H1 (cell line): ENCODE results near the gene KRT78. TPM values are rescaled to one million over a fixed set of nuclear protein-coding genes. Genes with fewer than 3 reads are reported as not detected.

ENCODE experiments used
- CTCF ChIA-PET: fragments of 300-600 bp; sonication (Branson Sonifier 250); formaldehyde crosslinking; loops from one replicate; lab custom pipeline; 2021; ENCODE audit not compliant: partially characterized antibody; lab: Charles Lee
- POLR2A ChIA-PET: fragments of 300-600 bp; sonication (Branson Sonifier 250); formaldehyde crosslinking; loops from one replicate; lab custom pipeline; 2021; ENCODE audit warnings: inconsistent platforms; ENCODE audit not compliant: partially characterized antibody; lab: Charles Lee
- DNase-seq, 2 experiments: peaks; one replicate each; pipeline versions ENCODE4 v3.0.0 to v3.0.0-alpha.2; 2010 to 2022; ENCODE audit warnings: low spot score in 2 of 2, low read depth in 1 of 2, mixed read lengths in 1 of 2
- FAIRE-seq: peaks from 2 replicates; lab custom pipeline; 2011; peaks lifted over from hg19 to GRCh38; lab: Jason Lieb, UNC
- H2AFZ ChIP-seq: 2 replicates; pipeline ENCODE4 v1.8.1; 2012; ENCODE audit warnings: low read length, inconsistent platforms
- H2AK5ac ChIP-seq: 2 replicates; pipeline ENCODE4 v1.6.1; 2013; ENCODE audit warnings: low read depth, low read length
- H2BK120ac ChIP-seq: replicated peaks from 2 replicates; pipeline ENCODE3; 2013; ENCODE audit warnings: low read depth, low read length, inconsistent platforms
- H2BK12ac ChIP-seq: 2 replicates; pipeline ENCODE4 v1.6.1; 2013; ENCODE audit warnings: low read depth, low read length
- H2BK15ac ChIP-seq: 2 replicates; pipeline ENCODE4 v1.6.1; 2013; ENCODE audit warnings: low read length
- H2BK20ac ChIP-seq: 2 replicates; pipeline ENCODE4 v1.6.1; 2013; ENCODE audit warnings: low read length
- H2BK5ac ChIP-seq: 2 replicates; pipeline ENCODE4 v1.6.1; 2013; ENCODE audit warnings: low read depth, low read length
- H3K14ac ChIP-seq: 2 replicates; pipeline ENCODE4 v1.6.1; 2013; ENCODE audit warnings: inconsistent platforms; ENCODE audit not compliant: insufficient read length
- H3K18ac ChIP-seq: 2 replicates; pipeline ENCODE4 v1.6.1; 2013; ENCODE audit warnings: low read length; ENCODE audit errors: extremely low read depth
- H3K23ac ChIP-seq: 2 replicates; pipeline ENCODE4 v1.6.1; 2013; ENCODE audit warnings: inconsistent platforms; ENCODE audit not compliant: insufficient read length
- H3K23me2 ChIP-seq: 2 replicates; pipeline ENCODE4 v1.6.1; 2013; ENCODE audit warnings: low read depth, low read length
- H3K27ac ChIP-seq: 2 replicates; pipeline ENCODE4 v1.6.1; 2011; ENCODE audit warnings: low read depth, low read length, inconsistent platforms
- H3K27me3 ChIP-seq, 4 experiments: replicated peaks in 1 of 4; 1 replicate in 1 of 4; 2 replicates in 3 of 4; pipeline versions ENCODE4 v1.6.1 to v1.8.1; 2011 to 2013; ENCODE audit warnings: low read length in 3 of 4, mild to moderate bottlenecking in 3 of 4, inconsistent platforms in 2 of 4, mixed read lengths in 2 of 4, moderate library complexity in 1 of 4; ENCODE audit not compliant: control insufficient read depth in 3 of 4, insufficient read depth in 3 of 4; ENCODE audit errors: extremely low read depth in 1 of 4
- H3K36me3 ChIP-seq, 4 experiments: 2 replicates each; pipeline versions ENCODE4 v1.6.1 to v1.8.1; 2011 to 2013; ENCODE audit warnings: mild to moderate bottlenecking in 4 of 4, low read length in 3 of 4, moderate library complexity in 2 of 4, control low read depth in 1 of 4, inconsistent platforms in 1 of 4; ENCODE audit not compliant: insufficient read depth in 4 of 4, control insufficient read depth in 2 of 4
- H3K4ac ChIP-seq: replicated peaks from 2 replicates; pipeline ENCODE3; 2013; ENCODE audit warnings: low read length, low read depth, mixed read lengths, inconsistent platforms; ENCODE audit not compliant: insufficient read length
- H3K4me1 ChIP-seq, 4 experiments: replicated peaks in 1 of 4; 1 replicate in 1 of 4; 2 replicates in 3 of 4; pipeline versions ENCODE4 v1.6.1 to v1.8.1; 2011 to 2013; ENCODE audit warnings: low read length in 3 of 4, inconsistent platforms in 2 of 4, mixed read lengths in 1 of 4; ENCODE audit not compliant: insufficient read depth in 4 of 4, control insufficient read depth in 3 of 4
- H3K4me2 ChIP-seq, 2 experiments: 2 replicates each; pipeline versions ENCODE4 v1.6.1 to v1.8.1; 2011 to 2013; ENCODE audit warnings: low read depth in 2 of 2, low read length in 2 of 2, control low read depth in 1 of 2, inconsistent platforms in 1 of 2, mild to moderate bottlenecking in 1 of 2; ENCODE audit not compliant: insufficient read depth in 1 of 2
- H3K4me3 ChIP-seq, 4 experiments: fragments of 200-600, 300-600 bp in 1 of 4; sonication (generic), shearing (Covaris generic), sonication (Bioruptor Twin) in 1 of 4; 2 replicates each; pipeline versions ENCODE4 v1.5.1 to v1.8.1; 2011 to 2016; ENCODE audit warnings: low read length in 4 of 4, low read depth in 3 of 4, control low read depth in 2 of 4, inconsistent platforms in 2 of 4, mild to moderate bottlenecking in 2 of 4, mixed read lengths in 1 of 4, moderate library complexity in 1 of 4; ENCODE audit not compliant: insufficient read depth in 2 of 4; ENCODE audit errors: extremely low read depth in 1 of 4
- H3K56ac ChIP-seq: replicated peaks from 2 replicates; pipeline ENCODE3; 2013; ENCODE audit warnings: low read depth, mild to moderate bottlenecking, mixed read lengths, low read length, inconsistent platforms; ENCODE audit not compliant: insufficient read length
- H3K79me1 ChIP-seq: 2 replicates; pipeline ENCODE4 v1.6.1; 2013; ENCODE audit warnings: low read depth, low read length, control low read depth
- H3K79me2 ChIP-seq, 2 experiments: 2 replicates each; pipeline versions ENCODE4 v1.6.1 to v1.8.1; 2012 to 2013; ENCODE audit warnings: low read length in 2 of 2, mild to moderate bottlenecking in 2 of 2, inconsistent platforms in 1 of 2; ENCODE audit not compliant: insufficient read depth in 2 of 2, control insufficient read depth in 1 of 2
- H3K9ac ChIP-seq, 4 experiments: replicated peaks in 1 of 4; 1 replicate in 1 of 4; 2 replicates in 3 of 4; pipeline versions ENCODE4 v1.6.1 to v1.8.1; 2011 to 2013; ENCODE audit warnings: low read depth in 3 of 4, low read length in 3 of 4, control low read depth in 2 of 4, mild to moderate bottlenecking in 2 of 4, moderate library complexity in 2 of 4, inconsistent platforms in 1 of 4; ENCODE audit errors: extremely low read depth in 1 of 4
- H3K9me3 ChIP-seq, 2 experiments: 2 replicates each; pipeline versions ENCODE4 v1.6.1 to v1.8.1; 2012 to 2013; ENCODE audit warnings: mild to moderate bottlenecking in 2 of 2, moderate library complexity in 2 of 2, control low read depth in 1 of 2, inconsistent platforms in 1 of 2, low read depth in 1 of 2, low read length in 1 of 2, mixed read lengths in 1 of 2; ENCODE audit not compliant: insufficient read depth in 2 of 2
- H4K20me1 ChIP-seq, 2 experiments: replicated peaks in 1 of 2; 2 replicates each; pipeline versions ENCODE3 to v1.8.1; 2011 to 2013; ENCODE audit warnings: inconsistent platforms in 2 of 2, low read length in 2 of 2, mild to moderate bottlenecking in 1 of 2; ENCODE audit not compliant: insufficient read depth in 2 of 2, control insufficient read depth in 1 of 2
- H4K5ac ChIP-seq: 2 replicates; pipeline ENCODE4 v1.6.1; 2013; ENCODE audit warnings: low read length, low read depth, mixed read lengths, inconsistent platforms; ENCODE audit not compliant: insufficient read length
- H4K8ac ChIP-seq: 2 replicates; pipeline ENCODE4 v1.8.0; 2013; ENCODE audit warnings: mild to moderate bottlenecking, moderate library complexity, low read length, inconsistent platforms; ENCODE audit not compliant: insufficient read depth; ENCODE audit errors: extremely low read depth
- H4K91ac ChIP-seq: replicated peaks from 2 replicates; pipeline ENCODE3; 2013; ENCODE audit warnings: low read length, mixed read lengths, inconsistent platforms; ENCODE audit not compliant: insufficient read length
- CTCF ChIP-seq, 3 experiments: IDR thresholded peaks; 1 replicate in 2 of 3; 2 replicates in 1 of 3; pipeline versions ENCODE4 v1.5.1 to v1.6.1; 2011; ENCODE audit warnings: low read length in 3 of 3, mild to moderate bottlenecking in 3 of 3, inconsistent platforms in 2 of 3, low read depth in 1 of 3, moderate library complexity in 1 of 3; ENCODE audit not compliant: insufficient read depth in 1 of 3; ENCODE audit errors: control extremely low read depth in 1 of 3
- E2F6 ChIP-seq: IDR thresholded peaks from 2 replicates; pipeline ENCODE4 v1.6.1; 2012; ENCODE audit warnings: inconsistent platforms
- EGR1 ChIP-seq: IDR thresholded peaks from 2 replicates; pipeline ENCODE4 v1.6.1; 2011; ENCODE audit warnings: low read depth, low read length, borderline replicate concordance
- FOSL1 ChIP-seq: IDR thresholded peaks from 2 replicates; pipeline ENCODE4 v1.6.1; 2011; ENCODE audit warnings: mild to moderate bottlenecking, low read depth, low read length, moderate library complexity; ENCODE audit not compliant: insufficient read depth
- JUND ChIP-seq: IDR thresholded peaks from 2 replicates; pipeline ENCODE4 v1.6.1; 2011; ENCODE audit warnings: mild to moderate bottlenecking, improper control_type of control experiment, low read length
- NRF1 ChIP-seq: IDR thresholded peaks from 2 replicates; pipeline ENCODE4 v1.6.1; 2011; ENCODE audit warnings: mild to moderate bottlenecking, low read depth, low read length, improper control_type of control experiment
- POU5F1 ChIP-seq: IDR thresholded peaks from 2 replicates; pipeline ENCODE4 v1.6.1; 2011; ENCODE audit warnings: low read depth, mild to moderate bottlenecking, low read length, moderate library complexity
- RAD21 ChIP-seq, 2 experiments: IDR thresholded peaks in 1 of 2; conservative IDR thresholded peaks in 1 of 2; 2 replicates each; pipeline ENCODE4 v1.6.1; 2011; ENCODE audit warnings: low read depth in 2 of 2, low read length in 2 of 2, improper control_type of control experiment in 1 of 2, inconsistent platforms in 1 of 2, mild to moderate bottlenecking in 1 of 2, moderate library complexity in 1 of 2
- RFX5 ChIP-seq: IDR thresholded peaks from 2 replicates; pipeline ENCODE4 v1.6.1; 2011; ENCODE audit warnings: low read depth, low read length, improper control_type of control experiment, borderline replicate concordance
- SIRT6 ChIP-seq: IDR thresholded peaks from one replicate; pipeline ENCODE4 v1.7.1; 2012; ENCODE audit warnings: low read length, inconsistent platforms
- ZNF274 ChIP-seq: IDR thresholded peaks from 2 replicates; pipeline ENCODE4 v1.7.0; 2012; ENCODE audit warnings: low read length, borderline replicate concordance; ENCODE audit errors: extremely low read depth
- WGBS, 2 experiments: shearing (Covaris generic) in 1 of 2; methylation state at CpG; one replicate each; pipeline versions ENCODE4 v1.1.6 to v1.1.7; 2013 to 2015; ENCODE audit warnings: low lambda C conversion rate in 2 of 2, mixed read lengths in 2 of 2, inconsistent platforms in 1 of 2, low coverage in 1 of 2, missing lambda C conversion rate in 1 of 2; ENCODE audit not compliant: insufficient replicate concordance in 2 of 2, insufficient coverage in 1 of 2, insufficient read length in 1 of 2; ENCODE audit errors: extremely low coverage in 1 of 2, missing lambda C conversion rate in 1 of 2; 5-methylcytosine and 5-hydroxymethylcytosine counted together
- polyA plus RNA-seq, 7 experiments: library from polyadenylated mRNA; depleted of rRNA in 3 of 7; stranded (reverse) in 5 of 7; unstranded in 2 of 7; fragments of >200 nt in 5 of 7; fragments of 200-250 nt in 2 of 7; gene quantifications; 1 replicate in 5 of 7; 2 replicates in 1 of 7; 4 replicates in 1 of 7; pipeline versions ENCODE4 v1.2.1 to v1.2.3, GENCODE V29; 2011 to 2013; ENCODE audit warnings: missing spikeins in 2 of 7, mixed read lengths in 2 of 7
- total RNA-seq: library from RNA; stranded (reverse); fragmentation: NEBNext Ultra II Directional; extraction: Animal tissue kit (Norgen Biotek cat#: 25700); gene quantifications from 2 replicates; pipeline ENCODE4 v1.2.1, GENCODE V29; 2021

Gene KRT78
- total and polyA plus RNA-seq, 2 of the 8 experiments (the other 6 are each of a cell fraction or from before 2014, with no cell fraction given): not detected

DNA sequence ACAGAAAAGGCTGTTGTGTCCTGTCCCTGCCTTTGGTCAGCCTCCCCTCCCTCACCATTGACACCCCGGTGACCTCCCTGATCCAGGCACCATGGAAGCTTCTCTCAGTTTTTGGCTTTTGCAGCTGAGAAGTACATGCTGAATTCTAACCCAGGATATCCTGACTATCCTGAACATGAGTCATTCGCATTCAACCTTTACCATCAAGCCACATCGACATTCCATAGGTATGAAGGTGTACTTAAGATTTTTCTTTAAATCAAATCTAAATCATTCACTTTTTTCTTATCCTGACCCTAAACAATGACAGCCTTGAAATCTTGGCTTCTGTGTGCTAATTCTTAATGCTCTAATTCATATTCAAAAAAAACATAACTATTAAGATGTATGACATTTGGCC lies 8.7 kb upstream of the KRT78 start:
- FAIRE-seq (no peak), DNase-seq (no peak)
- POLR2A ChIA-PET: no interaction called here
- Histone ChIP-seq H3K23ac (no peak overlapping the region), H3K4me1 (peaks cover 0 to 2% (median 0%) of the 10 kb centered on the region in 4 experiments; a peak in 1 of 7 replicates), H3K9ac (no peak overlapping the region), H3K14ac (no peak overlapping the region), H3K56ac (no peak overlapping the region), H3K4me3 (no peak overlapping the region), H2BK120ac (no peak overlapping the region), H3K23me2 (no peaks in the 10 kb centered on the region), H2BK20ac (no peak overlapping the region), H2BK15ac (no peak overlapping the region), H4K5ac (no peak overlapping the region), H3K9me3 (no peaks in the 10 kb centered on the region), H3K79me2 (no peaks in the 10 kb centered on the region), H3K79me1 (no peaks in the 10 kb centered on the region), H2AFZ (no peak overlapping the region), H3K27me3 (no peaks in the 10 kb centered on the region), H4K8ac (no peak overlapping the region), H4K91ac (no peak overlapping the region), H3K4me2 (no peak overlapping the region), H4K20me1 (no peaks in the 10 kb centered on the region), H3K4ac (no peak overlapping the region), H3K27ac (no peak overlapping the region), H2BK12ac (no peak overlapping the region), H3K36me3 (no peaks in the 10 kb centered on the region), H3K18ac (no peak overlapping the region), H2AK5ac (no peak overlapping the region), H2BK5ac (no peak overlapping the region)
- 77% methylated on average over 3 of the region's 3 CpGs; no CpG with 5 or more reads in 1 of the 2 experiments for WGBS, 2 experiments
- CTCF ChIA-PET: interaction anchor here (1.0 to 1.1 kb wide), 2 partner anchors 8 to 22 kb away, joined by 3 to 4 read pairs; no protein-coding TSS in a partner anchor
- TF ChIP-seq RFX5 (no peak), SIRT6 (no peak), ZNF274 (no peak), EGR1 (no peak), JUND (no peak), POU5F1 (no peak), RAD21 (IDR thresholded peaks at IDR 0.05 in 1 of 2, conservative IDR thresholded peaks at IDR 0.05 in 1 of 2; ENCODE audit: low read depth in 2 of 2, low read length in 2 of 2) (no peak), E2F6 (no peak), NRF1 (no peak), CTCF (IDR thresholded peaks at IDR 0.05; ENCODE audit: control extremely low read depth in 1 of 3, insufficient read depth in 1 of 3, low read depth in 1 of 3, low read length in 3 of 3) (no peak), FOSL1 (no peak)
